Neutrophil (primary cell): ENCODE results near the gene ALDH1B1.

Experiments
- H3K27ac ChIP-seq: fragments of 200-600 bp; sonication (generic); 2 replicates; pipeline ENCODE4 v1.5.1; 2016; ENCODE audit warnings: mild to moderate bottlenecking, moderate library complexity
- H3K27me3 ChIP-seq: fragments of 200-600 bp; sonication (generic); 2 replicates; pipeline ENCODE4 v1.6.0; 2016; ENCODE audit warnings: mild to moderate bottlenecking
- H3K36me3 ChIP-seq: fragments of 200-600 bp; sonication (generic); 2 replicates; pipeline ENCODE4 v1.5.1; 2017
- H3K4me1 ChIP-seq, 2 experiments: fragments of 200-600 bp in 1 of 2; sonication (generic) in 1 of 2; 1 replicate in 1 of 2; 2 replicates in 1 of 2; pipeline versions ENCODE4 v1.5.1 to v1.6.1; 2013 to 2016; ENCODE audit warnings: low read depth in 1 of 2, low read length in 1 of 2, mild to moderate bottlenecking in 1 of 2, moderate library complexity in 1 of 2; ENCODE audit not compliant: control insufficient read depth in 1 of 2, insufficient read depth in 1 of 2
- H3K4me3 ChIP-seq, 2 experiments: fragments of 200-600 bp in 1 of 2; sonication (generic) in 1 of 2; 1 replicate in 1 of 2; 2 replicates in 1 of 2; pipeline ENCODE4 v1.5.1; 2013 to 2016; ENCODE audit warnings: low read depth in 1 of 2, low read length in 1 of 2, mild to moderate bottlenecking in 1 of 2, moderate library complexity in 1 of 2
- H3K9me3 ChIP-seq: fragments of 200-600 bp; sonication (generic); 2 replicates; pipeline ENCODE4 v1.5.1; 2016
- CTCF ChIP-seq: fragments of 200-600 bp; sonication (generic); IDR thresholded peaks from 2 replicates; pipeline ENCODE4 v1.5.1; 2016; ENCODE audit warnings: antibody characterized with exemption

The ALDH1B1 gene

GRCh38 chr9:38362852-38363588 is 29.5 kb upstream of the ALDH1B1 start:
- no peak for TF ChIP-seq CTCF
- no peak overlapping the region for H3K27ac ChIP-seq
- H3K4me3 ChIP-seq, result no peak overlapping the region
- peaks cover 7% of the 10 kb centered on the region for H3K27me3 ChIP-seq
- peaks cover 7% of the 10 kb centered on the region in 2 experiments for H3K4me1 ChIP-seq
- no peaks in the 10 kb centered on the region for H3K9me3 ChIP-seq
- no peaks in the 10 kb centered on the region for H3K36me3 ChIP-seq

- no peaks in the 10 kb centered on the region for H3K36me3 ChIP-seq
- peaks cover 7% of the 10 kb centered on the region for H3K27me3 ChIP-seq
- no peak overlapping the region for H3K4me3 ChIP-seq
- no peaks in the 10 kb centered on the region for H3K9me3 ChIP-seq
- no peak for TF ChIP-seq CTCF
- no peak overlapping the region for H3K27ac ChIP-seq
- H3K4me1 ChIP-seq, result peaks cover 7% of the 10 kb centered on the region in 2 experiments
These were observed 28.9 kb upstream of the ALDH1B1 start for GRCh38 chr9:38363589-38363925.

DNA sequence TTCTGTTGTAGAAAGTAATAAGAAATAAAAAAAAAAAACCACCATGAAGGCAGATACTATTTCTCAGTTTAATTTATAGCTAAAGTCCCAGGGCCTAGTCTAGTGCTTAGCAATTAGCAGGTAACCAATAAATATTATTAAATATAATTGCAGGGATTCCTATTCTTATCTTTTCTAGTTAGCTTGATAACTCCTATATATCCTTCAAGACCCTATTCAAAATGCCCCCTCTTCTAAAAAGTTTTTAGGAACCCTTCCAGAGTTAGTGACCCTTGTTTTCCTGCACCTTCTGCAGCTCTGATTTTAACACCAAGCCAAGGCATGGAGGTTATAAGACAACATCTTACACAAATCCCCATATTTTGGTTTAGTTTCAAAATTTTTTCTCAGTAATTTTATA is 24.6 kb upstream of the ALDH1B1 start:
- TF ChIP-seq CTCF, result no peak
- peaks cover 36% of the 10 kb centered on the region for H3K27me3 ChIP-seq
- H3K27ac ChIP-seq, result no peak overlapping the region
- no peaks in the 10 kb centered on the region for H3K36me3 ChIP-seq
- peaks cover 2 to 3% of the 10 kb centered on the region in 2 experiments for H3K4me1 ChIP-seq
- no peaks in the 10 kb centered on the region for H3K9me3 ChIP-seq
- H3K4me3 ChIP-seq, result no peak overlapping the region

- TF ChIP-seq CTCF, result no peak
- H3K9me3 ChIP-seq, result no peaks in the 10 kb centered on the region
- H3K27ac ChIP-seq, result no peak overlapping the region
- H3K4me3 ChIP-seq, result no peak overlapping the region
- H3K4me1 ChIP-seq, result no peaks in the 10 kb centered on the region
- peaks cover 43% of the 10 kb centered on the region for H3K27me3 ChIP-seq
- no peaks in the 10 kb centered on the region for H3K36me3 ChIP-seq
These were observed 23.8 kb upstream of the ALDH1B1 start for GRCh38 chr9:38368731-38369130.

- H3K27ac ChIP-seq, result no peak overlapping the region
- H3K9me3 ChIP-seq, result no peaks in the 10 kb centered on the region
- peaks cover 42% of the 10 kb centered on the region for H3K27me3 ChIP-seq
- H3K4me3 ChIP-seq, result no peak overlapping the region
- no peaks in the 10 kb centered on the region for H3K36me3 ChIP-seq
- no peaks in the 10 kb centered on the region for H3K4me1 ChIP-seq
- TF ChIP-seq CTCF, result no peak
These were observed 22.3 kb upstream of the ALDH1B1 start for GRCh38 chr9:38370176-38370575.
